RKO (cell line): ENCODE data around the gene DAZL.
A peak's percentile ranks its signal among the peaks of the same experiment; 100 is the strongest.

Experiments
- DNase-seq: peaks from one replicate; pipeline ENCODE4 v3.0.0-alpha.2; 2016; ENCODE audit warnings: low spot score

Gene DAZL

GRCh38 chr3:16595778-16596177 lies 9.4 kb downstream of the DAZL start:
- DNase-seq: peak; percentile 34

- DNase-seq: no peak
Measured at GRCh38 chr3:16589867-16590624, 15.2 kb downstream of the DAZL start.

GRCh38 chr3:16589120-16589519 lies 16.1 kb downstream of the DAZL start:
- DNase-seq: no peak

DNA sequence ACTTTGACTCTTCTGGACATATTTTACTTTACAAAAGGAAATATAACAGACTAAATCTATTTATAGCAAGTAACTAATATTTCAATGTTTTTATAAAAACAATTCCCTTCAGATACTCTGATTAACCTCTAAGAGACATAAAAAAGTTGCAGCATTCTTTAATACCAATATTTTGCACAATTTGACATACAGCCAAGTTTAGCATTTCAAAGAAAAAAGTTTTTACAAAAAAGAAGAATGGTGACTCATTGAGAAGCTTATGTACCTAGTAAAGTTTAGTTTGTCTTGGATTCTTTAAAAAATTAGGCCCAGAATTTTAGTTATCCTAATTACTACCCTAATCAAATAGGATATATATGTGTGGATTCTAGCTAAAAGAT lies 17.6 kb downstream of the DAZL start:
- no peak for DNase-seq

GRCh38 chr3:16587047-16587680 lies 18.1 kb downstream of the DAZL start:
- DNase-seq: no peak

- no peak for DNase-seq
Measured at GRCh38 chr3:16584880-16585279, 20.3 kb downstream of the DAZL start.

DNA sequence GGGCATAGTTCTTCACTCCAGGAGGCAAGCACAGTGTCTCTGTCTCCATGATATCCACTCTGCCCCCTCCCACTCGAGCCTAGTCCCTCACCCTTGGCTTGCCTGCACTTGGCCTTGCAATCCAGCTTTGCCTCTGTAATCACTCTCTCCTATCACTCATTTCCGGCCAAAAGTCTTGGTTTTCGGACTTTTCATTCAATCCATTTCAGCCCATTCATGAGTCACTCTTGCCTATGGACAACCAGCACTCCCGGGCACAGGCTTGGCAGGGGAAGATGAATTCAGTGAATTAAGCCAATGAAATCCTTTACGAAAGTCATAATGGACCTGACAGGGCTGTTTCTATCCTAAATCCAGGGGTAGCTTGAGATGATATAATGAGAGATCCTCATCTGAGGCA lies 21.7 kb downstream of the DAZL start:
- no peak for DNase-seq

DNA sequence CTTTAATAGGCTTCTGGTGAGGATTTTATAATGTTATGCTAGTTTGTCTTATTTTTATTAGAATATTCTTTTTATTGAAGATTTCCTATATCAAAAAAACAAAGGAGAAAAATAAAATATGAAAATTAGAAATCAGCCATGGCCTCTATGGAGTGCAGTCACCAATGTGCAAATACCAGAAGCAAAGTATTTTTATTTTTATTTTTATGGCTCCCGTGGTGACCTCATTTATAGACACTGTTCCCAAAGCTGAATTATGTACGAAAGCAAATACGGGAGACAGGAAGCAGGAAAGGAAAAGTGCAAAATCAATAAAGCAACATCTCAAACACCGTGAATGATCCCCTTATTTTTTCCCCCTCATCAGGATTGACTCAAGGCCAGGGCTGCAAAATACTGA lies 35.1 kb downstream of the DAZL start:
- DNase-seq: no peak

GRCh38 chr3:16568532-16568931 lies 36.7 kb downstream of the DAZL start:
- no peak for DNase-seq

DNA sequence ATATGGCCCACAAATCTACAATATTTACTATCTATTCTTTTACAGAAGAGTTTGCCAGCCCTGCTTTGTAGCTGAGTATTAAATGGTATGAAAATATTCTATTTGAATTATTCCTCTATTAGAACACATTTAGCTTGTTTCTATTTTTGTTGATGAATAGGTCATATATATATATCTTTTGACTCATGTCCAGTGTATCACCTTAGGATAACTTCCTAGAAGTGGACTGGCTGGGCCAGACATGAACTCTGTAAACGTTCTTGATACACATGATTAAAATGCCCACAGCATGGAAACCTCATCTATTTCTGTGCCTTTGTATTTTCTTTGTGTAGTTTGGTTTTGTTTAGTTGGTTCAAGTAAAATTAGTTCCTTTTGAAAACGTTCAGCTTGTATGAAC lies 37.1 kb downstream of the DAZL start:
- DNase-seq: no peak

DNA sequence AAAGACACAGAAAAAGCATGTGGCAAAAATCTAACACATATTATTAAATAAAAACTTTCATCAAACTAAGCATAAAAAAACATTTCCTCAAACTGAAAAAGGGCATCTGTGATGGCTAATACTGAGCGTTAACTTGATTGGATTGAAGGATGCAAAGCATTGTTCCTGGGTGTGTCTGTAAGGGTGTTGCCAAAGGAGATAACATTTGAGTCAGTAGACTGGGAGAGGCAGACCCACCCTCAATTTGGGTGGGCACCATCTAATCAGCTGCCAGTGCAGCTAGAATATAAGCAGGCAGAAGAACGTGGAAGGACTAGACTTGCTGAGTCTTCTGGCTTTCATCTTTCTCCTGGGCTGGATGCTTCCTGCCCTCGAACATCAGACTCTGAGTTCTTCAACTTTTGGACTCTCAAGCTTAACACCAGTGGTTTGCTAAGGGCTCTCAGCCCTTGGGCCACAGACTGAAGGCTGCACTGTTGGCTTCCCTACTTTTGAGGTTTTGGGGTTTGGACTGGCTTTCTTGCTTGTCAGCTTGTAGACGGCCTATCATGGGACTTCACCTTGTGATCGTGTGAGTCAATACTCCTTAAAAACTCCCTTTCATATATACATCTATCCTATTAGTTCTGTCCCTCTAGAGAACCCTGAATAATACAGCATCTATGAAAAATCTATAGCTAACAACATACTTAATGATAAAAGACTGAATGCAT lies 45.4 kb downstream of the DAZL start:
- no peak for DNase-seq

DNA sequence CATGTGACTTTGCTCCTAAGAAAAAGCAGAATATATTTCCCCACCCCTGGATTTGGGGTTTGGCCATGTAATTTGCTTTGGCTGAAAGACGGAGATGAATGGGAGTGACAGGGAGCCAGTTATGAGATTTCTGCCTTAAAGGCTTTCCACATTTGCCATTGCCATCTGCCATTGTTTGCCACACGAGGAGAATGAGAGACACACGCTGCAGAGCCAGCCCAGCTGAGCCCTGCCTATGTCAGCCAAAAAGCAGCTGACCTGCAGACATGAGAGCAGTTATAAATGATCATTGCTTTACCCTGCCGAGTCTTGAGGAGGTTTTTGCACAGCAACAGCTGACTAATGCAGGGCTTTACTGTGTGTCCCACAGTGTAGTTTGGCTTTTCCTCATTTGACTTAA lies 51.1 kb downstream of the DAZL start:
- no peak for DNase-seq

GRCh38 chr3:16552757-16553156 lies 52.5 kb downstream of the DAZL start:
- no peak for DNase-seq

GRCh38 chr3:16551342-16551976 lies 53.8 kb downstream of the DAZL start:
- DNase-seq: no peak

GRCh38 chr3:16550676-16551341 lies 54.4 kb downstream of the DAZL start:
- peak; percentile 86 for DNase-seq

- no peak for DNase-seq
Measured at GRCh38 chr3:16550305-16550675, 54.9 kb downstream of the DAZL start.

GRCh38 chr3:16548721-16549120 lies 56.5 kb downstream of the DAZL start:
- peak; percentile 20 for DNase-seq

DNA sequence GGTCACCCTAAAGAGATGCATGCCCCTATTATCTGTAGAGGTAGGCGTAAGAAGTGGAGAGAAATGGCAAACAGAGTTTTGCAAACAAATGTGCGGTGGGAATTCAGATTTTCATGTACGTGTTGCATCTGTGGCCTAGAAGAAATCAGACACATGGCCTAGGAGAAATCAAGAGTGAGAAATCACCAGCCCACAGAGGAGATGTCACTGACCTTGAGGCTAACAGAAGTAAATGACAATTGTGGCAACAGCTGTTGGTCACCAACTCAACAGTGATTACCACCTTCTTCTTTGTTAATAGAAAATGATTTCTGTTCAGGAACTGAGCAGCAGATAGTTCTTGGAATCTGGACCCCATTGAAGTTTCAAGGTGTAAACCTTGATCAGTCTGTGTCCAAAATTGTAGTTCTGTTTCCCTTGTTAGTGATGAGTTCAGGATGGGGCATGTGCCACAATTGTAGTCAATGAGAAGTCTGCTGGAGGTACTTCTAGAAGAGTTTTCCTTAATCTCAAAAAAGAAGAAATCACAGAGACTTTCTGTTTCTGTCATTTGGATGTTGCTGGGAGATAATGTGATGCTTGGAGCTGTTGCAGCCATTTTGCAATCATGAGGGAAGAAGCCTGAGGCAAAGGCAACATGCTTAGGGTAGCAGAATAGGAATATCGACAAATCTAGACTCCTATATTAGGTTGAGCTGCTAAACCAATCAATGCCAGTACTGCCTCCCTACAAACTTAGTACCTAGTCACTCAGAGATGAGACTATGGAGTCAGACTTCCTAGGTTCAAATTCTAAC lies 57.5 kb downstream of the DAZL start:
- DNase-seq: no peak

DNA sequence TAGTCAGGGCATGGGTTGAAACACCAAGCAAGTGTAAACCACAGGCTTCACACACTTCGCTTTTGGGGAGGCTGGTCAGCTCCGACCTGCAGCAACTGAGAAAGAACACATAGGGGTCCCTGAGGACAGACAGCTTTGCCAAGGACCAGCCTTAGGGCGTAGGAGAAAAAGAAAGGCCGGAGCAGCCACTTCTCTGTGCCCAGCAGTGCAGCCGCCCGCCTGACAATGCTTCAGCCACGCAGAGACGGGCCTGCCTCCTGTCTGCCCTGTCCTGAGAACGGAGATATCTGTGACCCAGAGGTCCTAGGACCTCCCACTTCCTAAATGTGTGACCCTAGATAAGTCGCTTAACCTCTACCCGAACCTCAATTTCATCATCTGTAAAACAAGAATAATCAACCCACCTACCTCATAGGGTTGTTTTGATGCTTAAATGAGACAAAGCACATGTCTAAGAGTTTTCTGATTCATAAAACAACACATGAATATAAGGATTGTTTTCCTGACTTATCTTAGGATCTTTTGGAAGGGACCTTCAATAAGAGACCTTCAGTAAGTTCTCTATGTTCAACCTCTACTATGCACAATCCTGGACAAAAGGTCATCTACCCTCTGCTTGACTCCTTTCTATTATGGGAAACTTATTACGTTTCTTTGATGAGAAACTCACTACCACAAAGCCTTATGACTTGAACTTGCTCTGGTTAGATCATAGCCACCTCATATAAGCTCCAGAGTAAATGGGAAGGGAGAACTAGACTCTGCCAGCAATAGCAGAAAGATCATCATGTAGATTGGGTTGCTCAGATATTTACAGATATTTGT lies 58.8 kb downstream of the DAZL start:
- DNase-seq: no peak

DNA sequence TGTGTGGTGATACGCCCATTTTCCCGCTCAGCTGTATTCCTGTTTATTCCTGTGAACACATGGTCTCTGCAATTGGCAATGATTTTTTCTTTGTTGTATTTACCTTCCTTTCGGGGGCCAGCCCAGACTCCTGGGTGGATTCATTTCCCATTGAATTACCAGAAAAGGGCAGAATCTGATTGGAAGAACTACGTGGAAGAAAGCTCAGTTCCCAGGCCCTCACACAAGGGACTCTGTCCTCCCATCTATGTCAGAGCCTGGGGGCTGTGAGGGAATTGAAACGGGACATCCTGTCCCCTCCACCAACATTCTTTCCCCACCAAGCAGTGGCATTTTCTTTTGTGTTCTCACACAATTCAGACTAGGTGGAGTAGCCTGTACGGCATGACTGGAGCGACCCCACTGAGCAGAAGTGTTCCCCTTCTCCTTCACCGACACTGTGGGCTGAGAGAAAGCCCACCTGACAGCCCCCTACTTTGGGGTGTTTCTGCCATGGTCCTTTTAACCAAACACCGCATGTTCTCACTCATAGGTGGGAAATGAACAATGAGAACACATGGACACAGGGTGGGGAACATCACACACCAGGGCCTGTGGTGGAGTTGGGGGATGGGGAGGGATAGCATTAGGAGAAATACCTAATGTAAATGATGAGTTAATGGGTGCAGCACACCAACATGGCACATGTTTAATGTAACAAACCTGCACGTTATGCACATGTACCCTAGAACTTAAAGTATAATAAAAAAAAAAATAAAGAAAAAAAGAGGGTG lies 59.6 kb downstream of the DAZL start:
- no peak for DNase-seq
